ENCODE data around the gene MYDGF.
"Not testable (repeated sequence)": the region's sequence is repeated elsewhere in the genome, so short reads cannot be mapped to it uniquely, and the experiment has no call there.

The MYDGF gene

DNA sequence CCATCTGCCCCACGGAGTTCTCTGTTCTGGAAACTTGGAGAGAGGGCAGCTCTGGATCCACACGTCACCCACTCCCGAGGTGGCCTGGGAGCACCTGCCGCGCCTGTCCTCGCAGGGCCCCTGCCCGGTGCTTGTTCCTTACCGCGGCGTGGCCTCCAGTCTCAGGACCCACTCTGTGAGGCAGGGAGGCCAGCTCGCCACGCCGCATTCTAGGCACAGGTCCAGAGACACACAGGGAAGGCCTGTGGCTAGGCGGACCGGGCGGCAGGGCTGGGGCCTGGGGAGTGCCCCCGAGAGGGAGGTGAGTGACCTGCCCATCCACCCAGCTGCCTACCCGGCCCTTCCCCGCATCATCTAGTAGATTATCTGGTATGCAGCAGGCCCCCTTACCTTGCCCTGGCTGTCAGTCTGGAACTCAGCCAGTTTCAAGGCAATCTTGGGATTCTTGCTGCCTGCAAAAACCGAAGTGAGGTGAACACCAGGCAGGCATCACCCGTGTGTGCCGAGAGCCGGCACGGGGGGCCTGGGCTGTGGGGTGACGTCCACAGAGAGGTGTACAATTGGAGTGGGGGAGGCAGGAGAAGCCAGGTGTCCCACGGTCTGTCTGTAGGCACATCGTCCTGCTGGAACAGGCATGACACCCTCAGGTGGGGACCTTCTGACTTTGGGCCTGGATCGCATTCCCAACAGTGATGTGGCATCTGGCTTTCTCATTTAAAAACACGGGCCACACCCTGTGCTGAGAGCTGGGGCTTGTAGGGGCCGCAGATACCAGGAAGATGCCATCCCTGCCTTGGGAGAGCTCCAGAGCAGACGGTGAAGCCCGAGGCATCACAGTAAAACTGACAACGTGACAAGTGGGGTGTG lies 29.9 kb upstream of the MYDGF start:
- no peak for DNase-seq

DNA sequence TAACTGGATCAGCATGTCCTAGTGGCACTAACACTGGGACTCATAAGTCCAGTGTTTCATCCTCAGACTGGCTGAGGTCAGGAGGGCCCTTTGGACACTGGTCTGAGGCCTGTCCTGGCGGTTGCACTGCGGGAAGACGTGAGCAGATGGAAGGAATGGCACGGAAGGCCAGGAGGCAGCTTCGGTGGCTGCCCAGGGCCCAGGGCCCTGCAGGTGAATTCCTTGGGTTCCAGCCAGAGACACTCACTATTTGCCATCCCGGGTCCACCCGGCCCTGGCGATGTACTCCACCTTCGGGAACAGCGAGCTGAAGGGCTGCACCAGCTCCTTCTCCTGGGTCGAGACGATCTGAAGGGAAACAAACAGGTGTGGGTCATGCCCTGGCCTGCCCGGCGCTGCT lies 27.2 kb upstream of the MYDGF start:
- DNase-seq, result no peak

DNA sequence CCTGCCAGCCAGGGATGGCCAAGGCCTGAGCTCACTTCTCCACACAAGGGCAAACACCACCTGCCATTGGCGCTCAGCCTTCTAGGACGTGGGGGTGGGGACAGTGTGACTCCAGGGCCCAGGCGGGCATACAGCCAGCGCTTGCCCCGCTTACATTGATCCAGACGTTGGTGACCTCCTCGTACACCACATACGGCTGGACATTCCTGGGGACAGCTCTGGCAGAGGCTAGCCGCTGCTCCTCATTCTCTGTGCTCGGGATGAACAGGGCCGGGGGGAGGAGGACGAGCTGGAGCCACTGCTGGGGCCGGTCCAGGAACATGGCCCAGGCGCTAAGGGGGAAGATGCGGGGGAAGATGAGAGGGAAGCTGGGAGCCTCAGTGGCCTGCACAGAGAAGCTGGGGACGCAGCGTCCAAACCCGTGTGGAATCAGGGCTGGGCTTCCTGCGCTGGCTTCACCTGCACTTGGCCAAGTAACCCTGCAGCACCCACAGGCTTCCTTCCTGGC lies 25.1 kb upstream of the MYDGF start:
- DNase-seq, result no peak

DNA sequence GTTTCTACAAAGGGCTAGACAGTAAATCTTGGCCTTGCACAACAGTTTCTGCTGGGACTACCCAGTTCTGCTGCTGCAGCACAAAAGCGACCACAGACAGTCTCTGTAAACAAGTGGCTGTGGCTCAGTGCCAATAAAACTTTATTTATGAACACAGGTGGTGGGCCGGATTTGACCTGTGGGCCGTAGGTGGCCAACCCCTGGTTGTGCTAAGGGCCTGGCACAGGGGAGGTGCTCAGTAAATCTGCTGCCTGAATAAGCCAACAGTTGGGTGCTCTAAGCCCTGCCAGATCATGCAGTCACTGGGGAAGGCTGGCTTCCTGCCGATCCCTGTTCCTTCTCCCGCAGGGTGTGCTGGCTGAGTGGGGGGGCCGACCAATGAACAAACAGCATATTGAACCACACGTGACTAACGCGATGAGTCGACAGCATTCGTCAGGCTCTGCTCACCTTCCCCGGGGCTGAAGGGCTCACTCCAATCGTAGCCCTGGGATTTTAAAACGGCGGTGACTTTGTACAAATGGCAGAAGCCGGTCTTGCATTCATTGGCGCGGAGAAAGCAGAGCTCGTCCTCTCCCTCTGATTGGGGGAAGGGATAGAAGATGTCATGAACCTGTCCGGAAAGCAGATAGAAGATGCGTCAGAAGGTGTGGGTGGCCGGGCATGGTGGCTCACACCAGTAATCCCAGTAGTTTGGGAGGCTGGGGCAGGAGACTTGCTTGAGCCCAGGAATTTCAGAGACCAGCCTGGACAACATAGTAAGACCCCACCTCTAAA lies 24.3 kb upstream of the MYDGF start:
- DNase-seq, result no peak

DNA sequence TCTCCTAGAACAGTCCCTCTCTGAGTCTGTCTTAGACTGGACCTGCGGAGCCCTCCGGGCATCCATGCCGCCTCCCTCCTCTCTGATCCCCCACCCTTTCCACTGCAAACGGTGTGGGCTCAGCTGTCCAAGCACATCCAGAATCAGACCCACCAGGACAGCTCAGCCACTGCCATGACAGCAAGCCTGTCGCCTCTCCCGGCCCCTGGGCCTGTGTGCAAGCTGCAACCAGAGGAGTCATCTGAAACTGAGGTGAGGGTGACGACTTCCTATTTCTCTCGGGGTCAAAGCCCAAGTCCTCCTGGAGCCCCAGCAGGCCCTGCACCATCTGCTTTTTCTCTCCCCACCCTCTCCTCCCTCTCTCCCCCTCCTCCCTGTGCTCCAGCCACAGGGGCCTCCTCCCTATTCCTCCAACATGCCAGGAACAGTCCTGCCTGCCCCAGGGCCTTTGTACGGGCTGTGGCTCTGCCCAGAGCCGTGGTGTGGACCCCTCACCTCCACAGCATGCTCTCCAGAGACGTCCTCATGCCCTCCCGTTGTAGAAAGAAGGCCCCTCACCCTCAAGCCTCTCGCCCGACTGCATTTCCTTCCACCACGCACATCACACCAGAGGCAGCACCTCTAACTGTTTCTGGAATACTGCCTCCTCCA lies 23.5 kb upstream of the MYDGF start:
- DNase-seq, result no peak

DNA sequence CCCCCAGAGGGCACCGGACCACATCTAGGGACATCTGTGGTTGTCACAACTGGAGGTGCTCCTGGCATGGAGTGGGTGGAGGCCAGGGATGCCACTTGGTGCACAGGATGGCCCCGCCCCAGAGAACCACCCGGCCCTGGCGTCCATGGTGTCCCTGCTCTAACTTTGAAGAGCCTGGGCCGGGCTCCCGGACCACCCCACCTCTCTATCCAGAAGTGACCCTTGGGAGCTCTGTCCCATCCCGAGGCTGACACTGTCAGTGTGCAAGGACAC lies 22.9 kb upstream of the MYDGF start:
- no peak for DNase-seq

DNA sequence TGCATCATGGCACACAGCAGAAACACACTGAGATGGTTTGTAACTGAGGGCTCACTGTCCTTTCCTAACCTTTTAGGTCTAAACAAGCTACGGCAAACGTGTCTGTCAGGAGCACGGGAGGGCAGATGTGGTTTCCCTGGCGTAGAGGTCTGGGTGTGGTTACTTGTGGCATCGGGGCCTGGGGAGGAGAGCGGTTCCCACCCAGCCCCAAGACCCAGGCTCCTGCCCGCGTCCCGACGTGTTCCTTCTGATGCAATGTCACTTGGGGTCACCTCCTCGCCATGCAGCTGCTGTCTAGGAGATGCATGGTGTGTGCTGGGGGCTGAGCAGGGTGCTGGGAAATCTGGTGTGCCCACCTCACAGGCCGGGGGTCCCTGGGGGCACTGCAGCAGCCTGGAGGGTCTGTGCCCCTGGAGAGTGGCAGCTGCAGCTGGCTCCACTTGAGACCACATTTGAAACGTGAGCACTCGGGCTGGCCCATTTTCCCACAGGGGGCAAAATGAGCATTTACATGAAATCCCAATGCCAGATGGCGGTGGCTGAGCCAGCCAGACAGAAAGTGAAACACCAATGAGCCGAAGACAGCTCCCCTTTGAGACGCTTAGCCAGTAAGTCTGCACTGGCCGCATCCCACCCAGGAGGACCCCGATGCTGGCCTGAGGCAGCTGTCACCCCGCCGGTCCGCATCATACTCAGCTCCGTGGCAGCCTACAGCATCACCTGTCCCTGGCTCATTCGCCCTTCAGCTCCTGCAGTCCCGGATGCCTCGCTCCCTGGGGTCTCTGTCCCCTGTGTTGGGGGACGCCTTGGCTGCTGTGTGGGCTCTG lies 22.3 kb upstream of the MYDGF start:
- no peak for DNase-seq

DNA sequence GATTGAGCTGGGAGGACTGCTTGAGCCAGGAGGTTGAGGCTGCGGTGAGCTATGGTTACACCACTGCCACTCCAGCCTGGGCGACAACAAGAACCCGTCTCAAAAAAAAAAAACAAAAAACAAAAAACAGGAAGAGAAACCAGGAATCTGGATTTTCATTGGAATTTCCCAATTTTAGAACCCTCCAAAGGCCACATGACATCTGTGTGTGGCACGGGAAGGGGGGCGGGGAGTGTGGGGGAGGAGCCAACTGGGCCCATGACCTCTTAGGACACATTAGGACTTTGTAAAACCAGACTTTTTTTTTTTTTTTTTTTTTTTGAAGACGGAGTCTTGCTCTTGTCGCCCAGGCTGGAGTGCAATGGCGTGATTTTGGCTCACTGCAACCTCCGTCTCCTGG lies 21.2 kb upstream of the MYDGF start:
- DNase-seq, result no peak

DNA sequence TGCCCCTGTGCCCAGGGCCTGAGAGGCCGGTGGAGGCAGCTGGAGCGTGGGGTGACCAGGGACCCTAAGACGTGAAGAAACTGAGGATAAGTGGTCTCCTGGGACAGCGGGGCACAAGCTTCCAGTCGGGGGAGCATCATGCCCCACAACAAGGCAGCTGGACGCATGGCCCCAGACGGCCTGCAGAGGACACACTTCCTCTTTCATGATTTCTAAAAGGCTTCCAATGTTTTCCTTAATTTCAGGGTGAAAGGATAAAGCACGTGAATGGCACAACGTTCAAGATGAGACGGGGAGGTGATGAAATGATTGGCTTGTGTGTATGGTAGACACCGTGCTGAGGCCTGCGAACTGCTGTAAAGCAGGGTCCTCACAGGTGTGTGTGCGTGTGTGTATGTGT lies 20.2 kb upstream of the MYDGF start:
- no peak for DNase-seq

DNA sequence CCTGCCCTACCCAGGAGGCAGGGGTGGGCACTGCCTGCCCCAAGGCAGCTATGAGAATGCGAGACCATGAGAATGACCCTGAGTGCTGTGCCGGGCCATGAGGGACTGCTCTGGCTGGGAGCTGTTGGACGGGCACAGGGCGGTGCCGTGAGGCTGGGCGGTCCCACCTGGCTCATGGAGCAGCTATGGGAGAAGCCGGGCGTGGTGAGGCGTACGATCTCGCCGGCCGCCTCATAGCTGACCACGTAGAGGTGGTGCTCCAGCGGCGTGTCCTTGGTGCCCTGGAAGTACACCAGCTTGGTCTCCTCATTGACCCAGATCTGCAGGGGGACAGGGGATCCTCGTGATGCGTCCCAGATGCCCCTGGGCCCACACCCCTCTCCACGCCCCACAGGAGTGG lies 19.3 kb upstream of the MYDGF start:
- no peak for DNase-seq

DNA sequence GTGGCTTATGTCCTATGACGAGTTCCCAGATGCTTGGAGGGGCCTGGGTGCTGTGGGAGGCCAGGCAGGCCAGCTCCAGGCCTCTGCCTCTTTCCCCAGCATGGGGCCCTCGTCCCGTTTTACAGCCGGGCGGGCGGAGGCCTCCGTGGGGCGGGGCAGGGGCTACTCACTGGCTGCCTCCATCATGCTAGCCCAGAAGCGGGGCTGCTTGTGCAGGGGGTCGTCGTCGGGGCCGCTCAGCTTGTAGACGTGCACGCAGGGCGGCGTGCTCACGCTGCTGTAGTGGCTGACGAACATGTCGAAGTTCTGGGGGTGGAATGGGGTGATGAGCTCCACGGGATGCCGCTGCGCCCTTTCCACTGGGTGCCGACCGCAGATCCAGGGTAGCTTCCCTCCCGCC lies 18.4 kb upstream of the MYDGF start:
- no peak for DNase-seq

DNA sequence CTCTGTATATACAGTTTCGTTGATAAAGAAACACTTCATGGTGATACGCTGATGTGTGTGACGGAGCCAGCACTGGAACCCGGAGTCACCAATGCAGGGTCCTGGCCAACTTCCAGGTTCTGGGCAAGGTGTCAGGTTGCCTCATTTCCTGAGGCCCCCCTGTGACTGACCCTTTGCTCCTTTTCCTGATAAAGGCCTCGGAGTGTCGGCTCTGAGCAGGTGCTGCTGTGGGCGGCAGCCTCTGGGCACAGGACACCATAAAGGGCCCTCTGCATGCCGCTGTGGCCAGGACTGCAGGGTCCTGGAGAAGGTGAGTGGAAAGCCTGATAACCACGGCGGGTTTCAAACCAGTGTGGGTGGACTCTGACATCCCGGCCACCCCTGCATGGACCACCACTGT lies 17.3 kb upstream of the MYDGF start:
- no peak for DNase-seq

DNA sequence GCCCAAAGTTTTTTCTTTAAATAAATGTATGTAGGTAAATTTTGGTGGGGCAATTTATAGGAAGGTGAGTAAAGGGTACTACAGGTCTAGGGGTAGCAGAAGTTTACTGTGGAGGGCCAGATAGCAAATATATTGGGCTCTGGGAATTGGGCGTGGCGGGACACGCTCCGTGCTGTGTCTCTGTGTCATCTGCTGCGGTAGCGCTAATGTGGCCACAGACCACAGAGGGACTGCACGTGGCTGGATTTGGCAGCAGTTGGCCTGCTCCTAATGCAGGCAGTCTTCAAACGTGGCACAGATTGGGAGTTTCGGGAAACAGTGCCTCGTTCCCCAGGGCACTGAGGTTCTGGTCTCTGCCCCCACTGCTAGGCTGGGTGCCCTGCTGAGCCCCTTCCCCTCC lies 16.6 kb upstream of the MYDGF start:
- no peak for DNase-seq

DNA sequence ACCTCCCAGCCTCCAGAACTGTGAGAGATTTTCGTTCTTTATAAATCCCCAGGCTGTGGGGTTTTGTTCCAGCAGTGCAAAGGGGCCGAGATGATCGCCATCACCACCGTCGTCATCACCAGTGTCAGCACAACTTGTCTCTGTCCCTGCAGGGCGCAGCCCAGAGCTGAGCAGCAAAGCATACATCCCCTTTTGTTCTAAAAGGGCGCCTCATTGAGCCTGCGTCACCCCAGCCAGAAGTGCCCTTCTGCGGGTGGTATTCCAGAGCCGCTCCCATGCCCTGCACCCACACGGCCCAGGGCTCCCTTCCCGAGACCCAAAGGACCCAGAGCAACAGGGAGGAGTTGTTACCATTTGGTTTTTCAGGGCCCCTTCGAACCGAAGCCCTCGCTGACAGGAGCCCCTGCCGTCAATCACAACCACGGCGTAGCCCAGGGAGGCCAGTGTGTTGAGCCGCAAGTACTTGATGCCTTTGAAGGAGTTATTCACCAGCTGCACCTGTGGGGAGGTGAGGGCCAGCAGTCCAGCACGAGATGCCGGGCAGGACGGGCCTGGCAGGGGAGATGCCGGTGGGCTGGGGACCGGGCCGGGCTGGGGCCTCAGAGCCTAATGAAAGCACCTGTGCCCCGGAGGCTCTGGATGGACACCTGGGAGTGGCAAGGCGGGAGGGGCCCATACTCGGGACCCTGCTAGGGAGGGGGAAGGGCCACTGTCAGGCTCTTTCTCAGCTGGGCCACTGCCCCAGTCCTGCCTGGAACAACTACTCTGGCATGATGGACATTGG lies 14.4 kb upstream of the MYDGF start:
- no peak for DNase-seq

DNA sequence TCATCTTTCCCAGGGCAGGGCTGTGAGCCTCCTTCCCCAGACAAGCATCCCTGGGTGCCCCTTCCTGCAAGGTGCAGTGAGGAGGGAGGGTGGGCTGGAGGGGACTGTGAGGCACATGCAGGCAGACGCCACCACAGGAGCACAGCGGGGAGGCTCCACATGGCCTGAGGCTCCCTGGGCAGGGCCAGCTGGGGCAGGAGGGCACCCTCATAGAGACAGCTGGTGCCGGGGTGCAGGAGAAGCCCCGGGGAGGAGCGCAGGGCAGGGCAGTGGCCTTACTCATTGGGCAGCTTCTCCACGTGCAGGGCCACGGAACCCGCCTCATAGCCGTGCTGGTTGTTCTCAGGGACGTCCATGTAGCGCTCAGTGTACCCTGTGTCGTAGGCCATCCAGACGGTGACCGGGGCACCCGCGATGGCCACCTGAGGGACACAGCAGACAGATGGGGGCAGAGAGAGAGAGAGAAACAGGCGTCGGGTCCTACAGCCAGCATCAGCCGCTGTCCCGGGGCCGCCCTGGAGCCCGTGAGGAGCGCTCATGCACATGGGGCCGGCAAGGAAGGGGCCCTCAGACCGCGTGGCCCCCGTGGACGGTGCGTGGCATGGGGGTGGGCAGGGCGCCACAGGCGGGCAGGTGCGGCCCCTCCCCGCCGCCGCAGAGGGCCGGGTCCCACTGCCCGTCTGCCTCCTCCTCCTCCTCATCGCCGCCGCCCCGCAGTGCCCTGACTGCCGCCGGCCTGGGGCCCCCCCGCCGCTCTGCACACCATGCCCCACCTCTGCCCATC lies 12.5 kb upstream of the MYDGF start:
- no peak for DNase-seq

DNA sequence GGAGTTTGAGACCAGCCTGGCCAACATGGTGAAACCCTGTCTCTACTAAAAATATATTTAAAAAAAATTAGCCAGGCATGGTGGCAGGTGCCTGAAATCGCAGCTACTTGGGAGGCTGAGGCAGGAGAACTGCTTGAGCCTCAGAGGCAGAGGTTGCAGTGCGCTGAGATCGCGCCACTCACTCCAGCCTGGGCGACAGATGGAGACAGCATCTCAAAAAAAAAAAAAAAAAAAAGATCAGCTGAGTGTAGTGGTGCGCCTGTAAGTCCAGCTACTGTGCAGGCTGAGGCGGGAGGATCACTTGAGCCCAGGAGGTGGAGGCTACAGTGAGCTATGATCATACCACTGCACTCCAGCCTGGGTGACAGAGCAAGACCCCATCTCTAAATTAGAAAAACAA lies 9.9 kb upstream of the MYDGF start:
- DNase-seq, result not testable (repeated sequence)

DNA sequence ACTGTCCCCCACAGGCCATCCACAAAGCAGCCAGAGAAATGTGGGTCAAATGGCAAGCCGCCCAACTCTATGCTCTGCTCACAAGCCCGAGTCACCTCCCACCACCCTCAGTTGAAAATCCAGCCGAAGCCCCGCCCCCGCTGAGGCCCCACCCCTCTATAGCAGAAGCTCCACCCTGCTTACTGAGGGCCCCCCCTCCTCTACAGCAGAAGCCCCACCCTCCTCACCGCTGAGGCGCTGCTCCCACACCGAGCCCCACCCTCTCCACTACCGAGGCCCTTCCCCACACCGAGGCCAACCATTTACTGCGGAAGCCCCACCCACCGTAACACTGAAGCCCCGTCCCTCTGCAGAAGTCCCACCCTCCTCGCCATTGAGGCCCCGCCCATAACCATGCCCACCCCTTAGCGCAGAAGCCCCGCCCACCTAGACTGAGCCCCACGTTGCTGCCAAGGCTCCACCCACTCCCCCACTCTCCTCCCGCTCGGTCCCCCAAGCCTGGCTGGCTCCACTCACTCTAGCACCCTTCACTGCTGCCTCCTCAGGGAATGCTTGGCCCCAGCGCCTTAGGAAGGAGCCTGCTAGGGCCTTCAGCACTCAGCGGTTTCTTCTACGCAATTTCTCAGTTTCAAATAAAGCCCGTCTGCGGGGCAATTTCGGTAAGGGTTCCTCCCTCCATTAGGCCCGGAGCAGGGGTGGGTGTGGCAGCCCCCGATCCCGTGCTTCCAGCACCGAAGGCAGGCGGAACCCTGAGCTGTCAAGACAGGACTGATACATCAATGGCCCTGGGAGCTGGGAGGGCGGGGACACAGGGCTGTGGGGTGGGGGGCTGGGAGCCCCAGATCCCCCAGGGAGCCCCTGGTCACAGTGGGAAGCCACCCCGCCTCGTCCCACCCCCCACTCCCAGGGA lies 9.0 kb upstream of the MYDGF start:
- no peak for DNase-seq

DNA sequence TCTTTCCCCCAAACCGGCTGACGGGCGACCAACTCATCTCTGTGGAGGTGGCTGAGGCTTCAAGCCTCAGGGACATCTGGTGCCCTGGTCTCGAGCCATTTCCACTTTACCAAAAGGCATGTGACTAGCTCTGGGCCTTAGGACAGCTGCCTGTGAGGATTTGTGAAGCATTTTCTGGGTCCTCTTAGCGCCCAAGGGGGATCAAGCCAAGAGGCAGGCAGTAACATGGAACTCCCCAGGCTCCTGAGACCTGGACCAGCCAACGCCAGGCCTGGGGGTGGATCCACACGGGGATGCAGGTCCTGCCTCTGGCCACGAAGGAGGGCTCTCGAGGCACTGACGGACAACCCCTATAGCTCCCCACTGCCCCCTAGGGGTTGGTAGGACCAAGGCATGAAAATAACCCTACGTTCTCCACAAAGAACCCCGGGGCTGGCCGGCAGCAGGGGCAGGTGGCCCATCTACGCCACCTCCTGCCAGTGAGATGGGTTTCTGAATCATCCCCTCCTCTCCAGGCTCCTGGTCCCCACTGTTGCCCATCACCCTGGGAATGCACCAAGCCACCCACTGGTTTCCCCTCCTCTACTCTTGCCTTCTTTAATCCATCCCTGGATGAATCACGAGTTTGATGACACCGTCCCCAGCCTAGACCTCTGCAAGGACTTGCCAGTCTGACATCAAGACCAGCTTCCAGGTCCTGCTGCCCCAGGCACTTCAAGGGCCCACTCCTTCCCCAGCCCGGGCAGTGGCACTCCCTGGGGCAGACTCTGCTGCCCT lies 7.0 kb upstream of the MYDGF start:
- peak; percentile 8 for DNase-seq

DNA sequence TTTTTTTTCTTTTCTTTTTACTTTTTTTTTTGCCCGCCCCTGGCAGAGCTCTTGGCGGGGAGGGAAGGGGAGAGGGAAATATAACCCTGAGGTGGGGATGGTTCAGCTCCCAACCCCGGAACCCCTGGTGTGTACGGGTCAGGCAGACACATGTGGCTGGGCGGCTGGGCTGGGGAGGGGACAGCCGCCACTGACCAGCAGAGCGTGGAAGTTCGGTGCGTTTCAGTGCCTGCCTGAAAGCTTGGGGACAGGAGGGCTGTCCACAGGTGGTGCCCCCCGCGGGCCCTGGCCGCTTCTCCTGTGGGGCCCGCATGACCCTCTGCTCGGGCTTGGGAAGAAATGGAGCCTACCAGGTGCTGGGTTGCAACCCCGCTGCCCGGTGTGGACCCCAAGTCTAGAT lies 5.2 kb upstream of the MYDGF start:
- DNase-seq, result no peak
